Loucy (cell line): ENCODE results near the gene DZIP1L.

Experiments used
- H2AFZ ChIP-seq: fragments of 200-600 bp; sonication (generic); 2 replicates; pipeline ENCODE4 v1.6.0; 2016; ENCODE audit warnings: antibody characterized with exemption, mild to moderate bottlenecking, low read length, moderate library complexity
- H3F3A ChIP-seq: fragments of 200-600 bp; 2 replicates; pipeline ENCODE4 v1.6.0; 2016; ENCODE audit warnings: antibody characterized with exemption, low read depth, mild to moderate bottlenecking
- H3K27me3 ChIP-seq: fragments of 200-600 bp; sonication (generic); 2 replicates; pipeline ENCODE4 v1.6.1; 2014; ENCODE audit warnings: low read length, mild to moderate bottlenecking; ENCODE audit not compliant: insufficient read depth, poor library complexity, severe bottlenecking
- H3K36me3 ChIP-seq: fragments of 200-600 bp; sonication (generic); 2 replicates; pipeline ENCODE4 v1.6.1; 2016; ENCODE audit warnings: low read length; ENCODE audit not compliant: insufficient read depth
- H3K4me1 ChIP-seq: fragments of 200-600 bp; sonication (generic); 2 replicates; pipeline ENCODE4 v1.5.1; 2014; ENCODE audit warnings: low read length, mild to moderate bottlenecking; ENCODE audit not compliant: insufficient read depth, poor library complexity, severe bottlenecking
- H3K4me2 ChIP-seq: fragments of 200-600 bp; sonication (generic); 2 replicates; pipeline ENCODE4 v1.6.0; 2014; ENCODE audit warnings: antibody characterized with exemption, low read length, low read depth, mild to moderate bottlenecking; ENCODE audit not compliant: poor library complexity, severe bottlenecking
- H3K4me3 ChIP-seq: fragments of 200-600 bp; sonication (generic); 2 replicates; pipeline ENCODE4 v1.5.1; 2014; ENCODE audit warnings: low read length, mild to moderate bottlenecking, mixed read lengths; ENCODE audit not compliant: poor library complexity, severe bottlenecking
- H3K79me2 ChIP-seq: fragments of 200-600 bp; sonication (generic); 2 replicates; pipeline ENCODE4 v1.6.1; 2014; ENCODE audit warnings: low read length; ENCODE audit not compliant: insufficient read depth
- H3K9ac ChIP-seq: fragments of 200-600 bp; sonication (generic); 2 replicates; pipeline ENCODE4 v1.6.0; 2014; ENCODE audit warnings: mild to moderate bottlenecking, low read depth, low read length, moderate library complexity; ENCODE audit not compliant: poor library complexity, severe bottlenecking
- H3K9me2 ChIP-seq: fragments of 200-600 bp; sonication (generic); replicated peaks from 2 replicates; pipeline ENCODE4 v1.6.1; 2016; ENCODE audit warnings: low read depth, low read length, mixed read lengths
- H3K9me3 ChIP-seq: fragments of 200-600 bp; sonication (generic); 2 replicates; pipeline ENCODE4 v1.6.1; 2014; ENCODE audit warnings: mild to moderate bottlenecking, antibody characterized with exemption, low read length, low read depth; ENCODE audit not compliant: insufficient read depth
- H4K20me1 ChIP-seq: fragments of 200-600 bp; sonication (generic); 2 replicates; pipeline ENCODE4 v1.6.0; 2014; ENCODE audit warnings: antibody characterized with exemption, low read length, mild to moderate bottlenecking; ENCODE audit not compliant: insufficient read depth, poor library complexity, severe bottlenecking
- CTCF ChIP-seq: fragments of 200-600 bp; sonication (generic); conservative IDR thresholded peaks from 2 replicates; pipeline ENCODE4 v1.5.1; 2014; ENCODE audit warnings: mild to moderate bottlenecking, antibody characterized with exemption, low read length
- EZH2phosphoT487 ChIP-seq: fragments of 200-600 bp; IDR thresholded peaks from 2 replicates; pipeline ENCODE4 v1.6.1; 2018; ENCODE audit warnings: antibody characterized with exemption, mild to moderate bottlenecking, moderate library complexity, borderline replicate concordance

Gene DZIP1L

GRCh38 chr3:138139691-138140090, 24.3 kb upstream of the DZIP1L start:
- Histone ChIP-seq H3K4me3 (no peak overlapping the region), H3K4me1 (peaks cover 20% of the 10 kb centered on the region), H3F3A (no peaks in the 10 kb centered on the region), H2AFZ (no peak overlapping the region), H3K79me2 (no peaks in the 10 kb centered on the region), H3K9me2 (no peaks in the 10 kb centered on the region), H3K36me3 (no peaks in the 10 kb centered on the region), H4K20me1 (no peaks in the 10 kb centered on the region), H3K9ac (no peak overlapping the region), H3K9me3 (no peaks in the 10 kb centered on the region), H3K4me2 (no peak overlapping the region), H3K27me3 (no peaks in the 10 kb centered on the region)
- TF ChIP-seq EZH2phosphoT487 = no peak
- no peak for TF ChIP-seq CTCF

GRCh38 chr3:138137861-138138260, 22.5 kb upstream of the DZIP1L start:
- Histone ChIP-seq H3K9me2 (no peaks in the 10 kb centered on the region), H3K4me2 (no peak overlapping the region), H3K9me3 (no peaks in the 10 kb centered on the region), H3K9ac (no peak overlapping the region), H3K36me3 (no peaks in the 10 kb centered on the region), H3K27me3 (no peaks in the 10 kb centered on the region), H3F3A (no peaks in the 10 kb centered on the region), H3K4me1 (peaks cover 20% of the 10 kb centered on the region), H3K4me3 (no peak overlapping the region), H4K20me1 (no peaks in the 10 kb centered on the region), H2AFZ (no peak overlapping the region), H3K79me2 (no peaks in the 10 kb centered on the region)
- no peak for TF ChIP-seq EZH2phosphoT487
- TF ChIP-seq CTCF = no peak

DNA sequence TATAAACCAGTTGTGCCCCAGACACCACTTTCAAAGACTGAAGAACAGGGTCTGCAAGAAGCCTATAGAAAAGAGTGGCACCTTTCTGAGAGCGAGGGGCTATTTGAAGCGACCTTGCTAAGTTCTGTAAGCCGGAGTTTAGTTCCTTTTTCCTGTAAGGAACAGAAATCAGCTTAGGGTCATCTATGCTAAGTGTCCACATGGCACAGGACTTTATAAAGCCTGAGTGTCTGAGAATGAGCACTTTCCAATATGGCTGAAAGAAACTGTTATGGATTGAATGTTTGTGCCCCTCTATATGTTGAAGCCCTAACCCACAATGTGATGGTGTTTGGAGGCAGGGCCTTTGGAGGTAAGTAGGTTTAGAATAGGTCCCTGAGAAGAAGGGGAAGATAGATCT, 20.8 kb upstream of the DZIP1L start:
- peaks cover 16% of the 10 kb centered on the region for H3K4me1 ChIP-seq
- no peaks in the 10 kb centered on the region for H3K9me3 ChIP-seq
- H3K9ac ChIP-seq = no peak overlapping the region
- no peaks in the 10 kb centered on the region for H3K36me3 ChIP-seq
- no peaks in the 10 kb centered on the region for H4K20me1 ChIP-seq
- no peaks in the 10 kb centered on the region for H3F3A ChIP-seq
- H3K4me3 ChIP-seq = no peak overlapping the region
- H3K4me2 ChIP-seq = no peak overlapping the region
- no peaks in the 10 kb centered on the region for H3K9me2 ChIP-seq
- H3K27me3 ChIP-seq = no peaks in the 10 kb centered on the region
- H2AFZ ChIP-seq = peak overlapping the region; percentile 59
- H3K79me2 ChIP-seq = no peaks in the 10 kb centered on the region
- no peak for TF ChIP-seq CTCF
- no peak for TF ChIP-seq EZH2phosphoT487
